ENCODE data around the gene CST4.

GRCh38 chr20:23661002-23661429 lies 27.8 kb downstream of the CST4 start:
- TF ChIP-seq POLR2A (IDR thresholded peaks at IDR 0.05; ENCODE audit: low read depth, low read length) (no peak), TCF12 (IDR thresholded peaks at IDR 0.05; ENCODE audit: low read depth, low read length) (no peak), STAT3 (IDR thresholded peaks at IDR 0.05; ENCODE audit: low read depth, low read length) (no peak), PAX5 (IDR thresholded peaks at IDR 0.05; ENCODE audit: borderline replicate concordance, low read depth, low read length) (no peak), JUNB (IDR thresholded peaks at IDR 0.05) (no peak), ASH2L (IDR thresholded peaks at IDR 0.05; ENCODE audit: borderline replicate concordance, low read depth) (no peak), CBX5 (IDR thresholded peaks at IDR 0.05; ENCODE audit: low read depth) (no peak), NR2F1 (conservative IDR thresholded peaks at IDR 0.05) (no peak)
- TF ChIP-seq, protein P1, sequence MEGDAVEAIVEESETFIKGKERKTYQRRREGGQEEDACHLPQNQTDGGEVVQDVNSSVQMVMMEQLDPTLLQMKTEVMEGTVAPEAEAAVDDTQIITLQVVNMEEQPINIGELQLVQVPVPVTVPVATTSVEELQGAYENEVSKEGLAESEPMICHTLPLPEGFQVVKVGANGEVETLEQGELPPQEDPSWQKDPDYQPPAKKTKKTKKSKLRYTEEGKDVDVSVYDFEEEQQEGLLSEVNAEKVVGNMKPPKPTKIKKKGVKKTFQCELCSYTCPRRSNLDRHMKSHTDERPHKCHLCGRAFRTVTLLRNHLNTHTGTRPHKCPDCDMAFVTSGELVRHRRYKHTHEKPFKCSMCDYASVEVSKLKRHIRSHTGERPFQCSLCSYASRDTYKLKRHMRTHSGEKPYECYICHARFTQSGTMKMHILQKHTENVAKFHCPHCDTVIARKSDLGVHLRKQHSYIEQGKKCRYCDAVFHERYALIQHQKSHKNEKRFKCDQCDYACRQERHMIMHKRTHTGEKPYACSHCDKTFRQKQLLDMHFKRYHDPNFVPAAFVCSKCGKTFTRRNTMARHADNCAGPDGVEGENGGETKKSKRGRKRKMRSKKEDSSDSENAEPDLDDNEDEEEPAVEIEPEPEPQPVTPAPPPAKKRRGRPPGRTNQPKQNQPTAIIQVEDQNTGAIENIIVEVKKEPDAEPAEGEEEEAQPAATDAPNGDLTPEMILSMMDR (IDR thresholded peaks at IDR 0.05 in 2 of 3, conservative IDR thresholded peaks at IDR 0.05 in 1 of 3; ENCODE audit: control insufficient read depth in 2 of 3, extremely low read depth in 1 of 3, insufficient read depth in 1 of 3, low read depth in 3 of 3, low read length in 3 of 3), result no peak

All from GM12878 (cell line).